ENCODE results near the gene UFD1.

Gene UFD1

DNA sequence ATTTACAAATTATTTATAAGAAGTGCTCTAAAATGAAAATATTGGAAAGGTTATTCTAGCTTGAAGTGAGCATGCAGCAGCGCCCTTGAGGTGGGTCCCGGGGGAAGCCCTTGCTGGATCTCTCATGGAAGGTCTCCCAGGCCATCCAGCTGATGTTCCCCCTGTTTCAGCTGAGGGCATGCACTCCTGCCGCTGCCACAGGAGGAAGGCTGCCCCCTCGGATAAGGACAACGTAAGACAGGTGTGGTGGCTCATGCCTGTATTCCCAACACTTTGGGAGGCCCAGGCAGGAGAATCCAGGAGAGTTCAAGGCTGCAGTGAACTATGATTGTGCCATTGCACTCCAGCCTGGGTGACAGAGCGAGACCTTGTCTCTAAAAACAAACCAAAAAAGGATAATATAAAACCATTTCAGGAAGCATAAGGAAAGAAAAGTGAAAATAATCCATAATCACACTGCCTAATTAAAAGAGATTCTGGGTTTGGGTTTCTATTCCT is 15.7 kb upstream of the UFD1 start:
- DNase-seq = no peak

DNA sequence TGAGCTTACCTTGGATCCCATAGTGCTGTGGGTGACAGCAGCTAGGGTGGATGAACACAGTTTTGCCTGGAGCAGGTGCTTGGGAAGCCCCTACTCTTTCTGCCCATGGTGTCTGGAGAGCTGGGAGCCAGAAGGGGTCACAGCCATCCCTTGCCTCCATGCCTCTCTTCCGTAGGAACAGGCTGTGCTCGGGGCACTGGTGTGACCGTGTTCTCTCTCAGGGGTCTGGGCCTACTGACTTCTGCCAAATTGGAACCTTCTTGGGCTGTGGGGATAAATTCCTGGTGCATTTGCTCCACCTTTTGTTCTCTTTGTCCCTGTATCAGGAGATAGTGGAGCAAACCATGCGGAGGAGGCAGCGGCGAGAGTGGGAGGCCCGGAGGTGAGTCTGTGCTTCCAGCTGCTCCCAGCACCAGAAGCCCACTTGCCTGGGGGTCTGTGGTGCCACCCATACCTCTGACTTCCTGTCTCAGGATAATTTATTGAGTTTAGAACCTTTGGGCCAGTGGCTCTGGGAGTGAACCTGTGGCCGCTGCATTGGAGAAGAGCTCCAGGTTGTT is 15.1 kb upstream of the UFD1 start:
- DNase-seq = no peak

DNA sequence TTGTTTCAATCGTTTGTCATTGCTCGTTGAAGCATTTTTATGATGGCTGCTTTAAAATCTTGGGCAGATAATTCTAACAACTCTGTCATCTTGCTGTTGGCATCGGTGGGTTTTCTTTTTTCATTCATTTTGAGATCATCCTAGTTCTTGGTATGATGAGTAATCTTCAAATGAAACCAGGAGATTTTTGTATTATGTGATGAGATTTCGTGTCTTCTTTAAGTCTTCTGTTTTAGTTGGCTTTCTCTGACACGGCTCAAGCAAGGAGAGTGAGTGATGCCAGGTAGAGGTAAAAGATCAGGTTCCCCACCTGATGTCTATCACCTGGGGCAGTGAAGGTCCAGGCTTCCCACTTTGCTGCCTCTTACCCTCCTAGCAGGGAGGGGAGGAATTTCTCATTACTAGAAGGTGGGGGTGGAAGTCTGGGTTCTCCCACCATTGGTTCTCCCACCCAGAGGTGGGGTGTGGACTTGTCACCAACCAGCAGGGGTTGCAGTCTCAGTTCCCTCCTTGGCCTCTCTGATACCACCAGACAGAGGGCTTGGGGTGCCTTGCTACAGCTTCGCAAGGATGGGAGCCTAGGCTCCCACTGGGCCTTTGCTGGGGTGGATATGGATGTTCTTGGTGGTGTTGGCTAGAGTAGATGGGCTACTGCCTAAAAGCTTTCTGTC is 13.6 kb upstream of the UFD1 start:
- no peak for DNase-seq

DNA sequence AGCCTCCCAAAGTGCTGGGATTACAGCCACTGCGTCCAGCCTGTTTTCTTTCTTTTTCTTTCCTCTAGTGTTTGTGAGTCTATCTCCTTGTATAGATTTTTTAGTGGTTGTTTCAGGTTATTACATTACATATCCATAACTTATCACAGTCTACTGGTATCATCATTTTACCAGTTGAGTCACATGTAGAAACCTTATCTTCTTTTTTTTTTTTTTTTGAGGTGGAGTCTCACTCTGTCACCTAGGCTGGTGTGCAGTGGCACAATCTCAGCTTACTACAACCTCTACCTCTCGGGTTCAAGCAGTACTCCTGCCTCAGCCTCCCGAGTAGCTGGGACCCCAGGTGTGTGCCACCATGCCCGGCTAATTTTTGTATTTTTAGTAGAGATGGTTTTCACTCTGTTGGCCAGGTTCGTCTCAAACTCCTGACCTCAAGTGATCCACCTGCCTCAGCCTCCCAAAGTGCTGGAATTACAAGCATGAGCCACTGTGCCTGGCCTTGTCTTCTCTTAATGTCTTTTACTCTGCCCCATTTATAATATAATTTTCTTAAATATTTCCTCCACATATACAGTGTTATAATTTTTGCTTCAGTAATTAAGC is 11.7 kb upstream of the UFD1 start:
- no peak for DNase-seq

DNA sequence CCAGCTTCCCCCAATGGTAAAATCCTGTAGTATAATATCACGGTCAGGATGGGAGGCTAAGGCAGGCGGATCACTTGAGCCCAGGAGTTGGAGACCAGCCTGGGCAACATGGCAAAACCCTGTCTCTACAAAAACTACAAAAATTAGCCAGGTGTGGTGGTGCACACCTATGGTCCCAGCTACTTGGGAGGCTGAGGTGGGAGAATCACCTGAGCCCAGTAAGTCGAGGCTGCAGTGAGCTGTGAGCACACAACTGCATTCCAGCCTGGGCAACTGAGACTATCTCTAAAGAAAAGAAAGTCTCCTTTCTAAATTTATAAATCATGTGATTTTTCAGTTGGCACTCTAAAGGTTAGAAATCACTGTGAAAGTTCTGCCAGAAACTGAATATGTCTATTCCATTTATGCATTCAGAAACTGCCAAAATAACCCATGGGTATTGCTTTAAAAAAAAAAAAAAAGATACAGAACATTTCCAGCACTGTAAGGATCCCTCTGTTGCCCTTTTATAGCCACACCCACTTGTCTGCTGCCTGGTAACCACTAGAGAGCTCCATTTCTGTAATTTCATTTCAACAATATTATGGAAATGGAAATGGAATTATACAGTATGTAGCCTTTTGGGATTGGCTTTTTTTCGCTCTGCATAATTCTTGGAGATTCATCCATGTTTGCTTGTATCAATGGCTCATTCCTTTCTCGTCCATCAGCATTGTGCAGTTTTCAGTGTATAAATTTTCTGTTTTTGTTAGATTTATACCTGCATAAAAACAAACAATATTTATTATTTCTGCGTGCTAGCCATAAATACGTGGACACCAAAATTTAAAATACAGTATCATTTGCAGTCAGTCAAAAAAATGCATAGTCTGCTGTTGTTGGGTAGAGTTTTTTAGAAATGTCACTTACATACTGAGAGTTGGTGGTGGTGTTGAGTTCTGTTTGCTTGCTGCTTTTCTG is 10.2 kb upstream of the UFD1 start:
- no peak for DNase-seq

DNA sequence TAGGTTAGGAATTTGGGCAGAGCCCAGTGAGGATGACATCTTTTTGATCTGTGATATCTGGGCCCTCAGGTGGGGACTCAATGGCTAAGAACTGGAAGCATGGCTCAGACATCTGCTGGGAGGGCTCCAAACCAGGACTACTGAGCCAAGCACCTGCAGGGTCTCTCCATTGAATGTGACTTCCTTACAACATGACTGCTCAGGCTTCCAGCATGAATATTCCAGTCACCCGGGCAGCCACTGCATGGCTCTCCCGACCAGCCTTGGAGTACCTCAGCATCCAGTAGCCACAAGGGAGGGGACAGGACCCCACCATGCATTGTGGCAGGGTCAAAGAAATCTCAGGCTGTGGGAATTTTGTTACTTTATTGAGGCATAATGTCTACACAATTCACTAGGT is 9.3 kb upstream of the UFD1 start:
- DNase-seq = no peak

DNA sequence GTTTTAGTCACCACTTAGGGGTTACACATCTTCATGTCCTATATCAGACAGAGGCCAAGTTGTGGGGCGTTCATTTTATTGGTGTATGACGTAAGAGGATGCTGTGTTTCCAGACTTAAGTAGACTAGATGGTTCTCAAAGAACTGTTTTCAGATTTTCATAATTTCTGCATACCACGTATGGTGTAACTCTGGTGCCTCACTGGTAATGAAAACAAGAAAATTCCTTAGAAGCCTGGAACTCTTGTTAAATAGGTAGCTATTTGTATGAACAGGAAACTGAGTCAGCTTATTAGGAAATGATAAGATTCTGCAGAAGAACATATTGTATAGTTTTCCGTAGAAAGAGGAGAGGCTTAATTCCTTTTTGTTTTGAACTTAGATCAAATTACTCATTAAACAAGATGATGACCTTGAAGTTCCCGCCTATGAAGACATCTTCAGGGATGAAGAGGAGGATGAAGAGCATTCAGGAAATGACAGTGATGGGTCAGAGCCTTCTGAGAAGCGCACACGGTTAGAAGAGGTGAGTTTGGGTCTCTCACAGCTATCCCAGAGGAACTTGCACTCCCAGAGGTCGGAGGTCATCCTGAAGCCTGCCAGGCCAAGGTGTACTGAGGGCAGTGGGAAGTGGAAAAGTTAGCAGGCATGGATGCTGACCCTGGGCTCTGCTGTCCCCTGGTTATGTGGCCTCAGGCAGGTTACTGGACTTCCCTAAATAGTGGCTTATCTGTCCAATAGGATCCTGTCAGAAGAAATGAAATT is 4.7 kb upstream of the UFD1 start:
- no peak for DNase-seq

DNA sequence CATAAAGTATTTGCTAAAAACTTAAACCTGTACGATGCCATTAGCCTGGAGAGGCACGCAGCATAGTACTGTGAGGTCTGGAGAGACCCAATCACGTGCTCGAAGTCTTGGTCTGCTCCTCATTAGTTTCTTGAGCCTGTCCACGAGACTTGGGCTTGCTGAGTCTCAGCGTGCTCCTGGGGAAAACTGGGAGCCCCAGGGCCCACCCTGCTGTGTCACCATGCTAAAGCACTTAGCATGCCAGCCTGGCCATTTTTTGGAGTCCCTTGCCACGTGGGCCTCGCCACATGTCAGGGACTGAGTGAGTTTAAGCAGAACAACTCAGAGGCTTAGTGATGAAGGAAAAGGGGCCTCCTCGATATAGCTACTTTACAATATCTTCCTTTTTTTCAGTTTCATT is 3.3 kb upstream of the UFD1 start:
- DNase-seq = no peak

DNA sequence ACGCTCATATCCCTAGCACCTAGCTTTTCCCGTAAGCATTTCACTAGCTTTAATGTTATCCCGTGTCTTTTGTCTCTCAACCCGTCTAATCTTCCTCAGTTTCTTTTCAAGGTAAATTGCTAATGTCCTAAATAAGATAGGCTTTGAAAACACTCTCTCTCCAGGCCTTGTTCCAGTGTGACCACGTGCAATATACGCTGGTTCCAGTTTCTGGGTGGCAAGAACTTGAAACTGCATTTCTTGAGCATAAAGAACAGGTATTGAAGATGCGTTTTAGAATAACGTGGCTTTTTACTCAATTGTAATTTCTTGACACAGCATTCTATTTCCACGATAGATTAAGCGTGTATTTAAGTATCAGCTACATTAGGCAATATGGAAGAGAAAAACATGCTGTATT is 1.8 kb upstream of the UFD1 start:
- no peak for DNase-seq

DNA sequence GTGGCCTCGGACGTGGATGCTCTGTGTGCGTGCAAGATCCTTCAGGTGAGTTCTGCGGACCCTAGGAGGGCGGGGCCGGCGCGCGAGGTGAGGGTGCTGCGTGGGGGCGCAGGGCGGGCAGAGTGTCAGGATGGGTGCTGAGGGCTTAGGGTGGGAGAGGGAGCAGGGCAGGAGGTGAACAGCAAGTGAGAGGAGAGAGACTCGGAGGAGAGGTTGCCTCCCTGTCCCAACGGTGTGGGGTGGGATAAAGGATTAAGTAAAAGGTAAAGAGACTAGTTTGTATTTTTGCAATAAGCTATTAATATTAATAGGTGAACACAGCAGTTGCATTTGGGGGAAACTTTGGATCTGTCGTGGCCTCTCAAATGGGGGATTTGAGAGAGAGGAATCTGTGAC is 1.2 kb upstream of the UFD1 start:
- DNase-seq = no peak

DNA sequence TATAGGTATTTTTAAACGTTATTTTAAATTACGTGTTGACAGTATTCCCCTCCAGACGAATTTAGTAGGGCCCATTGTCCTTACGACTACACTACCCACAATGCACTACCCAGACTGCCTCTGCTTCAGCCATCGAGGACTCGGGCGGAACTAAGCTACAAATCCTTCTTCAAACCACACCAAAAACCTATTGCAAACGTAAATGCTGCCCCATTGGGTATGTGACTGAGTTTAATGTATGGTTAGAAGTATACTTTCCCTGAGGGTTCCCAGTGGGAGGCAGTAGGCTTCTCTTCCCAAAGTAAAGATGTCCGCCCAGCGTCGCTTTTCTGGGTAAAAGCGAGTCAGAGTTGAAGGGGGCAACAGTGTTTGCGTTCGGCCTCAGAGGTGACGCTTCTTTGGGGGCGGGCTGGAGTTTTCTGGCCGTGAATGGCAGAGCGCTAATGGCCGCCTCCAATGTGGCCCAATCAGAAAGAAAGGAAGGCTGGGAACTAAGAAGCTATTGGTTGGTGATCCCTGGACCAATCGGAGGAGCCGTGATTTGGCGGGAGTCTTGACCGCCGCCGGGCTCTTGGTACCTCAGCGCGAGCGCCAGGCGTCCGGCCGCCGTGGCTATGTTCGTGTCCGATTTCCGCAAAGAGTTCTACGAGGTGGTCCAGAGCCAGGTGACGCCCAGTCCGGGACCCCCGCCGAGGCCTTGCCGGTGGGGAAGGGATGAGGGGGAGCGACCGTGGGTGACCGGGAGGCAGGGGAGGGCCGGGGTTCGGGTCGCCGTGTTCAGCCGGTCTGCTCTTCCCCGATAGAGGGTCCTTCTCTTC is 571 bp upstream of the UFD1 start, which contains the start of gene CDC45:
Gene CDC45, plus strand, starts transcription at position 566 of the 818 bp plus-strand sequence. Its CDS starts 49 bp downstream, at position 615.
- peak; percentile 99 for DNase-seq

DNA sequence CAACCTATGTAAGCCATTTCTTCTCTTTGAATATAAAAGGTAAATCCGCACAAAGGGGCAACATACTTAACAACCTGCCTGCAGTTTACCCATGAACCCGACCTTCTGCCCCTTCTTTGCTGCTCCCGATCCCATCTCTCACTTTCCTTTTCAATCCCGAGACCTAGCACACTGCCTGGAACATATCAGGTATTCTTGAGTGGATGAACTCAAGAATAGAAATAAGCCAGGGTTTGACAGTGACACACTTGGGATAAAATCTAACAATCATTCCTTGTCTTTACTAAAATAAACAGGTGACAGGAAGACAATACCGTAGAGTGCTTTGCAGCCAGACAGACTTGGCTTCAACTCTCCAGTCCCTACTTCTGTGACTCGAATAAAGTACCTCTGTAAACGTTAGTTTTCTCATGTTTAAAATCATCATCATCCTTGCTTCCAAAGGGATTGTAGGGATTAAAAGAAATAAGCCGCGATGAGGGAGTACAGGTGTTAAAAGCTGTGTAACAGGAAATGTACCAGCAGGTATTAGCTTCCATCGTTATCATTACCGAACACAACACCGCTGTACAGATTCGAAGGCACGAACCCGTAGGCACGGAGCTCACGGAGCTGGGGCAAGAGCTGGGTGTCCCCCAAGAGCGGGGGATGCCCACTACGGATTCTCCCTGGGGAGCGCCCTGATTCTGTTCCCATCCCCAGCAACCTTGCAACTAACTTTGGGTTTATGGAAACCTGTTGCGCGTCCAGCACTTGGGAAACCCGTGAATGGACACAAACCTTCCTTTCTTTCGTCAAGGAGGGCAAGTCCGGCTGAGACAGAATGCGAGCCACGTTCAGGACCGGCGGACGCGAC is 720 bp downstream of the UFD1 start:
- DNase-seq = no peak

DNA sequence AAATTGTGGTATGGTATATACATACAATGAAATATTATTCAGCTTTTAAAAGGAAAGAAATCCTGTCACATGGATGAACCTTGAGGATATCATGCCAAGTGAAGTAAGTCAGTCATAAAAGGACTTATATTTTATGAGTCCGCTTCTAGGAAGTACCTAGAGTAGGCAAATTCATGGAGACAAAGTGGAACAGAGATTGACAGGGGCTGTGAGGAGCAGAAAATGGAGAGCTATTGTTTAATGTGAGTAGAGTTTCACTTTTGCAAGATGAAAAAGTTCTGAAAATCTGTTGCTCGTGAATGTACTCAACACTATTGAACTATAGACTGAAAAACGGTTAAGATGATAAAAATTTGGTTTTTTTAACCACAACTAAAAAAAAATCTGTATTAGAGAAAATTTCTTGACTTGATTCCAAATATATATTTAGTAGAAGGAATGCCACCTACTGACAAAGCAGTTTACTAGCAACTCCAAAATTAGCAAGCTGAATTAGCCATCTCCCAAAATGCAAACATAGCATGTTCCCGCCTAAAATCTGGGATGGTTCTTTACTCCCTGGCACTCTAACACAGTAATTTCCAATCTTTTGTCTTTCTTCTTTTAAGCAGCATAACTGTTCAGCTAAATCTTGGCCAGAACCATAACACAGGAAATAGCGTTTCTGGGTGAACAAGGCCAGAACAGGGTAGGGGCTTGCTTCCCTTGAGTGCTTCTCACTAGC is 1.5 kb downstream of the UFD1 start:
- DNase-seq = no peak

DNA sequence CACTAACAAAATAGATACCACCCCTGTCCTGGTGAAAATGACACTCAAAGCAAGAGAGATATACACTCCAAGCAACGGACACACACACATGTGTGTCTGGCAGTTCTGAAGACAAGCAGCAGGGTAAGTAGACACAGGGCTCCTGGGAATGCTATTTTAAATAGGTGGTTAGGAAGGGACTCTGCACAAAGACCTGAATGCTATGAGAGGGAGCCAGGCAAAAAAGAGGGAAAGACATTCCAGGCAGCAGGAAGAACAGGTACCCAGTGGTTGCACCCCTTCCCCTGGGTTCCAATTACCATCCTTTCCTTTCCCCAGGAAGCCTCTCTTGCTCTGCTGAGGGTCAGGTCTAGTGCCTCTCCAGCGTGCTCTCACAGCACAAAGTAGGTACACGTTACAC is 3.0 kb downstream of the UFD1 start:
- DNase-seq = no peak

DNA sequence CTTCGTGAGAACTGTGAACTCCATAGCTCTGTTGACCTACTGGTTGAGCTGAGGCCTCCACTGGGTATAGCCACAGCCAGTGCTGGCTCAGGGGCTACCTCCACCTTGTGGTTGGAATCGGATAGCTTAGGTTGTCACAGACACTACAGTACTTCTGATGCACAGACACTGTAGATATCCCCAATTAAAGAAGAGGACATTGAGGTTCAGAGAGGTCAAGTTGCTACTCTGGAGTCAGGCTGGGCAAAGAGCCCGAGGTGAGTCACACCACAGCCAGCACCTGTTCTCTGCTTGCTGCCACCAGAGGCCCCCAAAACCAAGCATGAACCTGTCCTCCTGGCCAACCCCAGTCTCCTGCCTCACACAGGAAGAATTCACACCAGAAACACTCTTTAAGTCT is 5.4 kb downstream of the UFD1 start:
- DNase-seq = no peak

DNA sequence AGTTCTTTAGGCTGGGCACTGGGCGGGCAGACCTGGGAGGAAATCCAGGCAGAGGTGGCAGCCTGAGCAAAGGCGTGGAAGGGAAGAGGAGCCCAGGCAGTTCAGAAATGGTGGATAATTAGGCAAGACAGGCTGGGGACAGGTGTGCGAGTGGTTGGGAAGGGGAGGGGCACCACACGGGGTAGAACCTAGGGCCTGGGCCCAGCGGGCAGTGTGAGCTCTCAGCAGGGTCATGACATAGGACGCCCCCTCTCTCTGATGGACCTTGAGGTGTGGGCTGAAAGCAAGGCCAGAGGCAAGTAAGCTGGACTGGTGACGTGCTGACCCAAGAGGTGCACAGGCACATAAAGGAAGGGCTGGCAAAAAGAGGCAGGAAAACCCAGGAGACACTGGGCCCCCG is 6.8 kb downstream of the UFD1 start:
- DNase-seq = no peak

DNA sequence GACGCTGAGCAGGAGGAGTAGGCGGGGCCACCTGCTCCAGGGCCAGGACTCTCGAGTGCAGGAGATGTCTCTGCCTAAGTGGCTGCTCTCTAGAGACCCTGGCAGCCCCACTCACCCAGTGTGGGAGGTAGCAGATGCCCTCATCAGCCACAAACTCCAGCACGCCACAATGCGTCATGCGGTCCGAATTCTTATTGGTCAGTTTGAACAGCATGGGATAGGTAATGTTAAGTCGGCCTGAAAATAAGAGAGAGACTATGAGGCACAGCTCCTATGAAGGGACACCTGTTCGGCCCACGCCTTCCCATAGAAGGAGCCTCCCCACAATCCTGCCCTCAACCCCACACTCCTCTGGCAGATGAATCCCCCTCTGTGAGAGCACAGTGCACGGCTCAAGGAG is 7.4 kb downstream of the UFD1 start:
- DNase-seq = no peak

DNA sequence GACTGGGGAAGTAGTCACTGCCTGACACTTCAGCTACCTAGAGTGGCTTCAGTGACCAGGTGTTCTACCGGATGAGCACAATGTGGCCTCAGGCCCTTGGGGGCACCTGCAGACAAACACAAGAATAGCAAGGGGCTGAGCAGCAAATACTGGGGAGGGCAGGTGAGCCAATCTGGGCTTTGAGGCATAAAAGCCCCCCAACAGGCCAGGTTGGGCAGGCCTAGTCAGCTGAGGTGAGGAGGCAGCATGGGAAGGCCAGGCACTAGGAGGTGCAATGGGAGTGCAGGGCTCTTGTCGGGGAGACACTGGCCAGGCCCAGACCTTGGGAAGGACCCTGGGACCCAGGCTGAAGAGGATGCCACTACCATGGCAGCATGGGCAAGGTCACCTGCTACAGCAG is 9.0 kb downstream of the UFD1 start:
- DNase-seq = no peak

DNA sequence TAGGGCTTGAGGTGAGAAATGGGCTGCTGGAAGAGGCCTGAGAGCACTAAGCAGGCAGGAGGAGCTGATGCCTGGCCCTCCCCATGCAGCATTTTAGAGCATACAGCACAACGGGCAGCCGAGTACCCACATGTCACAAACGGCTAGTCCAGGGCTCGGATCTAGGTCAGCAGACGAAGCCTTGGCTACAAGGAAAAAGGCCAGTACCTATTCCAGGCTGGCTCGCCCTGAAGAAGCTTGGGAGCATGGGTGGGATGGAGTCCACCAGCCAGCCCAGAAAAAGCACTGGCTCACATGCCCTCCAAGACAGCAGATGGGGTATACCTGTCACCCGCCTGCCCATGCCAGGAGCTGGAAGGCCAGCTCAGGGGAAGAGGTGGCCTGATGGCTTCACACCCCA is 9.6 kb downstream of the UFD1 start:
- no peak for DNase-seq

DNA sequence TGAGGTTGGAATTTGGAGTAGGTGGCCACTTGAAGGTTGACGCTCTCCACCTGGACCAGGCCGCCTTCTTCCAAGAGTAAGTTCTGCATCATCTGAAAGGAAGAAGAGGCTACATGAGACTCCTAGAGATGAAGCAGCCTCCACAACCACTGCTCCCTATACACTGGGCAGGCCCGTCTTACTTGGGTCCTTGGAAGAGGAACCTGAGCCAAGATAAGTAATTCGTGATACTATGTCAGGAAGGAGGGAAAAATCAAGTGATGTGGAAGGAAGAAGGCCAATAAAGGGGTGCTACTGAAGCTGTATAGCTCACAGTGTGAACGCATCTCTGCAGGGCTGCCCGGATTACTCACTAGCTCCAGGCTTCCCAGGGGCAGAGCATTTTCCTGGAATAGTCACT is 11.1 kb downstream of the UFD1 start:
- DNase-seq = no peak
